ENCODE data around the gene IL17A.

The IL17A gene

GRCh38 chr6:52157301-52157941 is 28.8 kb upstream of the IL17A start:
- H3F3A ChIP-seq (ENCODE audit: insufficient read depth, low read length): peaks cover 24% of the 10 kb centered on the region
- no peak overlapping the region for H2AFZ ChIP-seq (ENCODE audit: low read length)
- TF ChIP-seq CTCF (IDR thresholded peaks at IDR 0.05; ENCODE audit: low read length) (no peak), EZH2 (optimal IDR thresholded peaks at IDR 0.05; ENCODE audit: low read depth, low read length) (no peak), EZH2phosphoT487 (IDR thresholded peaks at IDR 0.05; ENCODE audit: low read length) (no peak)
- H3K4me3 ChIP-seq (ENCODE audit: low read length): no peak overlapping the region
- peak overlapping the region; percentile 84; the same call in 1 of the 2 replicates for H3K27ac ChIP-seq (ENCODE audit: low read length)
- no peaks in the 10 kb centered on the region for H3K79me2 ChIP-seq (ENCODE audit: low read length)
- H4K20me1 ChIP-seq (ENCODE audit: insufficient read depth, low read length): no peaks in the 10 kb centered on the region
- no peaks in the 10 kb centered on the region for H3K27me3 ChIP-seq (replicated peaks; ENCODE audit: insufficient read depth, low read length)
- no peak for DNase-seq
- H3K4me1 ChIP-seq (ENCODE audit: low read length): peaks cover 51% of the 10 kb centered on the region
- no peaks in the 10 kb centered on the region for H3K9me2 ChIP-seq (replicated peaks; ENCODE audit: insufficient read depth, low read length)
- H3K36me3 ChIP-seq (replicated peaks; ENCODE audit: insufficient read depth, low read length): no peaks in the 10 kb centered on the region
- no peak overlapping the region for H3K9ac ChIP-seq (ENCODE audit: low read length)
- H3K9me3 ChIP-seq (replicated peaks; ENCODE audit: insufficient read depth, low read length): no peaks in the 10 kb centered on the region
- no peak overlapping the region for H3K4me2 ChIP-seq (ENCODE audit: low read depth, low read length)

- Histone ChIP-seq H3K9ac (ENCODE audit: low read length) (no peak overlapping the region), H3K4me1 (ENCODE audit: low read length) (peaks cover 47% of the 10 kb centered on the region), H2AFZ (ENCODE audit: low read length) (no peak overlapping the region), H3K36me3 (replicated peaks; ENCODE audit: insufficient read depth, low read length) (no peaks in the 10 kb centered on the region), H4K20me1 (ENCODE audit: insufficient read depth, low read length) (no peaks in the 10 kb centered on the region), H3K4me3 (ENCODE audit: low read length) (no peak overlapping the region), H3F3A (ENCODE audit: insufficient read depth, low read length) (peaks cover 16% of the 10 kb centered on the region), H3K9me2 (replicated peaks; ENCODE audit: insufficient read depth, low read length) (no peaks in the 10 kb centered on the region), H3K4me2 (ENCODE audit: low read depth, low read length) (no peak overlapping the region), H3K27ac (ENCODE audit: low read length) (no peak overlapping the region), H3K9me3 (replicated peaks; ENCODE audit: insufficient read depth, low read length) (no peaks in the 10 kb centered on the region), H3K79me2 (ENCODE audit: low read length) (no peaks in the 10 kb centered on the region), H3K27me3 (replicated peaks; ENCODE audit: insufficient read depth, low read length) (no peaks in the 10 kb centered on the region)
- TF ChIP-seq EZH2phosphoT487 (IDR thresholded peaks at IDR 0.05; ENCODE audit: low read length) (no peak), CTCF (IDR thresholded peaks at IDR 0.05; ENCODE audit: low read length) (no peak), EZH2 (optimal IDR thresholded peaks at IDR 0.05; ENCODE audit: low read depth, low read length) (no peak)
- DNase-seq: no peak
Measured at GRCh38 chr6:52160472-52161104, 25.6 kb upstream of the IL17A start.

- peak overlapping the region; percentile 13; the same call in 1 of the 2 replicates for H3K27ac ChIP-seq (ENCODE audit: low read length)
Measured at GRCh38 chr6:52161689-52162438, 24.3 kb upstream of the IL17A start.

More at GRCh38 chr6:52161689-52162438, 24.3 kb upstream of the IL17A start:
- Histone ChIP-seq H3K36me3 (replicated peaks; ENCODE audit: insufficient read depth, low read length) (no peaks in the 10 kb centered on the region), H3K9ac (ENCODE audit: low read length) (no peak overlapping the region), H3K27me3 (replicated peaks; ENCODE audit: insufficient read depth, low read length) (no peaks in the 10 kb centered on the region), H3K79me2 (ENCODE audit: low read length) (no peaks in the 10 kb centered on the region), H3K4me3 (ENCODE audit: low read length) (no peak overlapping the region), H3K4me1 (ENCODE audit: low read length) (peaks cover 38% of the 10 kb centered on the region), H3K9me2 (replicated peaks; ENCODE audit: insufficient read depth, low read length) (no peaks in the 10 kb centered on the region), H3F3A (ENCODE audit: insufficient read depth, low read length) (peaks cover 7% of the 10 kb centered on the region), H3K9me3 (replicated peaks; ENCODE audit: insufficient read depth, low read length) (no peaks in the 10 kb centered on the region), H3K4me2 (ENCODE audit: low read depth, low read length) (no peak overlapping the region; the same call in 1 of the 2 replicates), H4K20me1 (ENCODE audit: insufficient read depth, low read length) (no peaks in the 10 kb centered on the region), H2AFZ (ENCODE audit: low read length) (no peak overlapping the region)
- TF ChIP-seq EZH2phosphoT487 (IDR thresholded peaks at IDR 0.05; ENCODE audit: low read length) (no peak), EZH2 (optimal IDR thresholded peaks at IDR 0.05; ENCODE audit: low read depth, low read length) (no peak), CTCF (IDR thresholded peaks at IDR 0.05; ENCODE audit: low read length) (no peak; the same call in 1 of the 2 replicates)
- DNase-seq: no peak

Data from MM.1S (cell line).